NCI-H2227 treated with DMSO at 0.1 percent for 48 hours (cell line): ENCODE data around the gene GUK1.
"Not testable (repeated sequence)": the region's sequence is repeated elsewhere in the genome, so short reads cannot be mapped to it uniquely, and the experiment has no call there.

Experiments
- DNase-seq: peaks from one replicate; lab custom pipeline; 2025; lab: John Stamatoyannopoulos, UW

Gene GUK1

GRCh38 chr1:228104526-228105269 is 35.4 kb upstream of the GUK1 start:
- DNase-seq = no peak

GRCh38 chr1:228105270-228105995 is 34.6 kb upstream of the GUK1 start:
- no peak for DNase-seq

DNA sequence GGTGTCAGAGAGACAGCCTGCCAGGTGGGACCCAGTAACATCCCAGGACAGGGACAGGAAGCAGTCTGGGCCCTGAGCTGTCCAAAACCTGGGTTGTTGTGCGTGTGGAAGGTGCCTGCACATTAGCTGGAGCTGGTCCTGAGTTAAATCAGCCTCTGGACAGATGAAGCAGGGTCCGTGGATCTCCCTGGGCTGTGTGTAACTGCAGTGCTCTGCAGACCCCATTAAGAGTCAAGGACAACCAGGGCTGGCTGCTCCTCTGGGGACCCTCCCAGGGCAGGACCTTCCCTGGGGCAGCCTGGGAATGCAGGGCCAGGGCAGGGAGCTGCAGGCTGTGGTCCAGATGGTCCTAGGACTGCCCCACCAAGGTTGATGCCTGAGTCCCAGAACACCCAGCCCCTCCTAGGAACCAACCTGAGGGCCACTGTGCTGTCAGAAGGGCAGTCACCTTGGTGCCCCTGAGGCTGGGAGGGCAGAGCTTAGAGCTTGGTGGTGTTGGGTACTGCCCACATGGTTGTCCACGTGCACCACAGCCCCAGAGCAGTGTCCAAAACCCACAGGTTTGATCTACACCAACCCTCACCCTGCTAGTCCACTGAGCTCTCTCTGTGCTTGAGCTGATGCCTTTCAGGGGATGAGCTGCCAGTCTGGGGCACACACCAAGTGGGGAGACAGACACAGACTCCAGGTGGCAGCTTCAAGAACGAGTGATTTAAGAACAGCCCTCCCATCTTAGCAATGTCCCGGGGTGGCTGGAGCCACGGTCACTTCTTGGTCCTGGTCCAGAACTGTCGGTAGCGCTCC is 33.9 kb upstream of the GUK1 start:
- DNase-seq = no peak

GRCh38 chr1:228106800-228107054 is 33.4 kb upstream of the GUK1 start:
- DNase-seq = no peak

DNA sequence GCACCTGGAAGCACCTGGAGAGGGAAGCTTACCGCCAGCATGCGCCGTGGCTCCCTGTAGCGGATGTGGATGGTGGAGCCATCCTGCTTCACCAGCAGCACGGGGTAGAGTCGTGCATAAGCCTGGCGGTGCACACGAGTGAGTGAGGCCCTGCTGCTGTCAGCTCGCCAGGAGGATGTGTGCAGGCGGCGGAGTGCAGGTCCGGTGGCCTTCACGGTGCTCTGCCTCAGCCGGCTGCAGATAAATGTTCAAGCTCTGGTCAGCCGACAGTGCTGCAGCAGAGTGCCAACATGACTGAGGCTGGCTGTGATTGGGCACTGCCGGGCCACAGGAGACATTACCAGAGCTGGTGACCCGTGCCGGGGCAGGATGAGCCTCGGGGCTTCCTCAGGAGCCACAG is 32.4 kb upstream of the GUK1 start:
- no peak for DNase-seq

DNA sequence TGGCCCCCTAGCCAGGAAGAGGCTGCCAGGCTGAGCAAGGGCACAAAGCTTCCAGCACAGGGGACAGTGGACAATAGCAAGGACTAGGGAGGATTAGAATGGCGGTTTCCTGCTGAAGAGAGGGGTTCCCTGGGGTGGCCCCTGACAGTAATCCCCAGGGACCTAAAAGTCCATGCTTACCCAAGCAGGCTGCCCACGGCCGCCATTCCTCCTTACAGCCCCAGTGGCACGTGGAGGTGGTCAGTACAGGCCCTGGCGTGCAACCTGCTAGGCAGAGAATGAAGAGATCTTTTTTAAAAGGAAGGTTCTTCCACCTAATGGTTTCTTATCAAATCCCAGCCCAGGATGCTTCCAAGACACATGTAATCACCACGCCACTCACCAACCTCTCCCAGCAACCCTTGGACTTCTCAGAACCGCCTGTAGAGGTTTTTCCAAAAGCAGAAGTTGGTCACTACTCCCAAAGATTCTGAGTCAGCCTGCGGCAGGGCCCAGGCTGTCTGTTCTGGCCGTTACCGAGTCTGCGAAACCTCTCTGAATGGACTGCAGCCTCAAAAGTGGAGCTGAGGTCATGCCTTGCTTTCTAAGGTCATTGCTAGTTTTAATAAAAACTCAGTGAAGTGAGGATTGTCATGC is 31.9 kb upstream of the GUK1 start:
- no peak for DNase-seq

GRCh38 chr1:228108742-228109072 is 31.4 kb upstream of the GUK1 start:
- DNase-seq = no peak

DNA sequence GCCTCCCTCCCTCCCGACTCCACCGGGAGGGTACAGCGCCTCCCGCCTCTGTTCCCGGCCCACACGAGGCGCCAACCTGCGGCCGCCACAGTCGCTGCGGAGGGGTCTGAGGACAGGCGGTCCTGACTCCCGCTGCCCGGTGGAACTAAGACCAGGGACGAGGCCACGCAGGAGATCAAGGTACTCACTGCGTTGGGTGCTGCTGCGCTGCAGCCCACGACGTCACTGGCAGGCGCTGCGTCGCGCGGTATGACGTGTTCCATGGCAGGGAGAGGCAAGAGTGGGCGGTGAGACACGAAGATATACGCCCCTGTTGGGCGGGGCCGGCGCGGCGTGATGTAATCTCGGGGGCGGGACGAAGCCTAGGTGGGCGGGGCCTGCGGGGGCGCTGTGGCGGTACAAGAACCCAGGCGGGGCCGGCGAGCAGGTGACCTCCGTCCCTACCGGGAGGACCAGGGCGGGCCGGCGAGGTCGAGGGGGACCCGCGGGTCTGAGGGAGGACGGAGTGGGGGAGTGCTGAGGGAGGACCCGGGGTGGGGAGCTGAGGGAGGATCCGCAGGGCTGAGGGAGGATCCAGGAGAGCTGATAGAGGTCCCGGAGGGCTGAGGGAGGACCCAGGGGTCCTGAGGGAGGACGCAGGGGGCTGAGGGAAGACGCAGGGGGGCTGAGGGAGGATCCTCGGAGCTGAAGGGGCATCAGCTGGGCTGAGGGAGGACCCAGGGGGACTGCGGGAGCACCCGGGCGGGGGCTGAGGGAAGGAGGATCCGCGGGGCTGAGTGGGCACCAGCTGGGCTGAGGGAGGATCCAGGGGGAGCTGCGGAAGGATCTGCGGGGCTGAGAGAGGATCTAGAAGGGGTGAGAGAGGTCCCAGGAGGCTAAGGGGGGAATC is 30.8 kb upstream of the GUK1 start, which contains the start of gene MRPL55:
Gene MRPL55, minus strand, starts transcription at position 227 of the 889 bp plus-strand sequence. CDS start 1,039 bp downstream, outside the sequence.
- peak; percentile 93 for DNase-seq

DNA sequence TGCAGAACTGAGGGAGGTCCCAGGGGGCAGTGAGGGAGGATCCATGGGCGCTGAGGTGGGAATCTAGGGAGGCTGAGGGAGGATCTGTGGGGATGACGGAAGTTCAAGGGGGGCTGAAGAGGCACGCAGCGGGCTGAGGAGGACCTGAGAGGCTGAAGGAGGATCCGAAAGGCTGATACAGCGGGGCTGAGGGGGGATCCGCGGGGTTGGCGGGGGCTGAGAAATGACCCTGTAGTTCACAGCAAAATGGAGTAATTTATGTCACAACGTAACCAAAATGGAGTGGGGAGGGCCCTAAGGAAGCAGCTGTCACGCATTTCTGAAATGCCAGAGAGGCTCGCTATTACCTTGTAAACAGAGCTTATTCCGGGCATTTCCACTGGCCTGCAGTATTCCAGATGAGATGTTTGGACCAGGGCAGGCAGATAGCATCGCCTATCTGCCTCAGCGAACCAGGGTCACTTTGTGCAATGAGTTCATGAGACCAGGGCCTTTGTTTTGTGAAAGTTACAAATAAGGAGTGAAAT is 30.1 kb upstream of the GUK1 start:
- peak; percentile 8 for DNase-seq

DNA sequence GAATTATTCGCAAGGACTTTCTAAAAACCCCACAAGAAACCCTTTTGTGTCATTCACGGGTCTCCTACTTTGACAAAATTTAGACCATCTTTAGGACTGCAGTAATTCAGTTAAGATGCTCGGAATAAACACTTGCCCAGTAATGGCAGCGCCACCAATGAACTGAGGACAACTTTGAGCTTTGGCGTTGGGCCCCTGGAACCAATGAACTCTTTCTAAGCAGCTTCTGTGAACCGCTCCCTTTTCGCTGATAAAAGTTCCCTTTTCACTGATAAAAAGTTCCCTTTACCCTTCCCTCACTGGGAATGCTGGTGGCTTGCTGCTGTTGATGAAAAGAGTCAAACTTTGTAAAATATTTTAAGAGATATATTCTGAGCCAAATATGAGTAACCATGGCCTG is 29.5 kb upstream of the GUK1 start:
- no peak for DNase-seq

DNA sequence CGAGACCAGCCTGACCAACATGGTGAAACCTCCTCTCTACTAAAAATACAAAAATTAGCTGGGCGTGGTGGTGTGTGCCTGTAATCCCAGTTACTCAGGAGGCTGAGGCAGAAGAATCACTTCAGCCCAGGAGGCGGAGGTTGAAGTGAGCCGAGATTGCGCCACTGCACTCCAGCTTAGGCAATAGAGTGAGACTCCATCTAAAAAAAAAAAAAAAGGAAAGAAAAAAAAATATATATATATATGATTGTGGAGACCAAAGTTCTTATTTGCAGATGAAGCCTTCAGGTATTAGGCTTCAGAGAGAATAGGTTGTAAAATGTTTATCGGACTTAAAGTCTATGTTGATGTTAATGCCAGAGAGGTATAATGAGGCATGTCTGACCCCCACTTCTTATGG is 28.8 kb upstream of the GUK1 start:
- not testable (repeated sequence) for DNase-seq

DNA sequence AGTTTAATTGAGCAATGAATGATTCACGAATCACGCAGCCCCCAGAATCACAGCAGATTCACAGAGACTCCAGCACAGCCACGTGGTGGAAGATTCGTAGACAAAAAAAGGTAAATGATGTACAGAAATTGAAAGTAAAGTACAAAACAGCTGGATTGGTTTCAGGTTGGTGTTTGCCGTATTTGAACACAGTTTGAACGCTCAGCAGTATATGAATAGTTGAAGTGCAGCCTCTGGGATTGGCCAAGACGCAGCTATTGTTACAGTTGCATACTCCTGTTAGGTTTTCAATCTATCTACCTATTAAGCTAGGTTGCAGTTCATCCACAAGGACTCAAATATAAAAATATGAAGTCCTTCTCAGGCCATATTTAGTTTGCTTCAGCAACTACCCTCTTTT is 27.9 kb upstream of the GUK1 start:
- no peak for DNase-seq

- no peak for DNase-seq
Observed at GRCh38 chr1:228112617-228113016, 27.5 kb upstream of the GUK1 start.

- no peak for DNase-seq
Observed at GRCh38 chr1:228114827-228115226, 25.3 kb upstream of the GUK1 start.

- DNase-seq = no peak
Observed at GRCh38 chr1:228117335-228117734, 22.7 kb upstream of the GUK1 start.

DNA sequence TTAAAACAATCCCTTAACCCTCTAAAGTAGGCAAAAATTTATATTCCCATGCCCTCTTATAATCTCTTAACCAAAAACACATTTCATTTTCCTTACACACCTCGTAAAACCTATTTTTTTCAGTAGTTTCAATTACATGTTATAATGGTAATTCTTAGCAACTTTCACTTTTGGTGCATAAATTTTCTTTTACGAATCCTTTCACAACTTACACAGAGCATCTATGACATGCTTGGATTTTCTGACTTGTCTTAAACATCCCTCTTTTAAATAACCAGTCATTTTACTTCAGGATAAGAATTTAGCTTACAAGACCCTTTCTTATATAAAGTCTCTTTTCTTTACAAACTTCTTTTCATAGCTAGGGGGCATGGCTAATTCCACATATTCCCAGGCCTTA is 22.0 kb upstream of the GUK1 start:
- DNase-seq = no peak

- no peak for DNase-seq
Observed at GRCh38 chr1:228120351-228120750, 19.7 kb upstream of the GUK1 start.

DNA sequence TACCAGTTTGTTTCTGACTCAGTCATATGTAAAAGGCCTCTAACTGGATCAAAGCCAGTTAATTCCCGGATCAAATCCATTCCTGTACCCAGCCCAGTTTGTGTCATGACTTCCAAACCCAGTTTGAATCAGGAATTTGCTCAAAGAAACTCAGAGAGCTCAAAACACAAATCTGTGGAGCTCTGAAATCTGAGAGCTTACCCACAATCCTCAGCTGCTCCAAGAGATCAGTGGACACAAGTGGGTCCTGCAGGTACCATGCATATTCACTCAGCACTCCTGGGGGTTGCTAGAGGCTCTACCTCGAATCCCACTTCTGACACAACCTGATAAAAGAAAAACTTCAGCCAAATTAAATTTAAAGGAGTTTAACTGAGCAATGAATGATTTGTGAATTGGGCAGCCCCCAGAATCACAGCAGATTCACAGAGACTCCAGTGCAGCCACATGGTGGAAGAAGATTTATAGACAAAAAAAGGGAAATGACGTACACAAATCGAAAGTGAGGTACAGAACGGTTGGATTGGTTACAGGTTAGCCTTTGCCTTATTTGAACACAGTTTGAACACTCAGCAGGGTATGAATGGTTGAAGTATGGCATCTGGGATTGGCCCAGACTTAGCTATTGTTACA is 19.1 kb upstream of the GUK1 start:
- DNase-seq = no peak

DNA sequence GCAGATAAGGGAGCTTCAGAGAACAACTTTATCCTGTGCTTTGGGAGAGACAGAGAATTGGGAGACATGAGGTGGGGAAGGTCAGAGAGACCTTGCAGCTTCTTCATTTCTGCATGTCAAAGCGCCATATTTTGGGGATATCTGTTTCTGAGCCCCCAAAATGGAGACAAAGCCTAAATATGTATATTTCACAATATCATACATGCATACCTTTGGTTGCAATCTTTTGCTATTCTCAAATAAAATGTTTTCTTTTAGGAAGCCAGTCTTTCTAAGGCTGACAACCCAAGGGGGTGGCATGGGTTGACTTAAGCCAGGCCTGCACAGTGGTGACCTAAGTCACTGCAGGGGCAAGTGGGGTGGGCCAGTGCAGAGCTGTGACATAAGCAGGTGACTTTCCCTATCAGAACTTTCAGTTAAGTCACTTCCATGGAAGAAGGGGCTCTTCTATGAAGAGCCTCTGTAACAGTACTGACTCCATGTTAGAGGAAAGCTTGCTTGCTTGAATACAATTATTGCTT is 17.1 kb upstream of the GUK1 start:
- no peak for DNase-seq

DNA sequence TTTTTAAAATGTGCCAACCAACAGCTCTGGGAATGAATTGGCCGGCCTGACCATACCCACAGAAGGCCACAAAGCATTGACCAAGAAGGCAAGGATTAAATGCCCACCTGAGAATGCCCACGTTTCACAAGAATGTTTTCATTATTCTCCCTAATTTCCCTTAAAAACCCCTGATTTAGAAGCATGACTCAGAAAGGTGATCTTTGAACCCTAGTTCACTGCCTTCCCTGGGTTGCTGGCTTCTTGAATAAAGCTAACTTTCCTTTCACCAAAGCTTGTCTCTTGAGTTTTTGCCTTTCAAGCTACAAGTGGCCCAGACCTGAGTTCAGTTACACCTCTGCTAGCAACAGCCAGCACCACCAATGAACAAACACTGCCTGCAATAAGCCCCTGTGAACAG is 16.6 kb upstream of the GUK1 start:
- no peak for DNase-seq

DNA sequence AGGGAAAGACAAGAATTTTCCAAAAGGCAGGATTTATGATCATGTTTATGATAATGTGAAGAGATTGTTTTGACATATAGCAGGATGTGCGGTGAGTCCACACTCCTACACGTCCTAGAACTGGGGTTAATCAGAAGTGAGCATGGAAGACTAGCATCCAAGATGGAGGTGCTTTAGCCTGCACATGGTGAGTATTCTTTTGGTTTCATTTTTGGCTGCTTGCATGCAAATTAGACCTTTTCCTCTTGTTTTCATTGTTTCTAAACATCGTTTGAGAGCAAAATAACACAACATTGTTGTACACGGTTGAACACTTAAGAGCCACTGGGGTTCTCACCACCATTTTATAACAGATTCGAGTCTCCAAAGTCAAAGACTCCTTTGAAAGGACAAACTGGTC is 14.9 kb upstream of the GUK1 start:
- DNase-seq = no peak
